Fibroblast of skin of right biceps (primary cell): ENCODE measurements around the gene CACNA1B.

Source experiments
- DNase-seq: peaks from one replicate; pipeline ENCODE4 v3.0.0-alpha.2; 2013

Gene CACNA1B

DNA sequence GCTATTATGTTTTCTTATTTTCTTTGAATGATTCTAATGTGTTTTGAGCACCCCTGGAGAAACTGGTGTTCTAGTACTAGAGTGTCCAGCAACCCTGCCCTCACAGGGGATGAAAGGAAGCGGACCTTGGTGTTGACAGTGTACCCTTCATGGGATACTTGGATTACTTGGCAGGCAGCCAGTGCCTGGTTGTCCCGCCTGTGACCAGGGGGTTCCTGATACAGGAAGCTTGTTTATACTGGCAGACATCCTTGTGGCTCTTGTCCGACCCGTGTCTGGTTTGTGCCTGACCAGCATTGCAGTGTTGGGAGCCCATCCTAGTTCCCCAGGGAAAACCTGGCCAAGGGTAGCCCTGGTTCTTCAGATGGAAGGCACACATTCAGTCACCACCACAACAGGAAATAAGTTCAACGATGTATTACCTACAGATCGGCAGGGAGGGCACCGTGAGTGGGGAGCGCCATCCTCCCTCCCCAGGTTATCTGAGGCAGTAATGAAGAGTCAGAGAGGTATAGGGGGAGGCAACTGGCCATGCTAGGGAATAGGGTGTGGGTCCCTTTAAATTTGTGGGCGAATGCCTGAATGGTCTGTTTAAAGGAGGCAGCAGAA is 47.3 kb downstream of the CACNA1B start:
- no peak for DNase-seq

DNA sequence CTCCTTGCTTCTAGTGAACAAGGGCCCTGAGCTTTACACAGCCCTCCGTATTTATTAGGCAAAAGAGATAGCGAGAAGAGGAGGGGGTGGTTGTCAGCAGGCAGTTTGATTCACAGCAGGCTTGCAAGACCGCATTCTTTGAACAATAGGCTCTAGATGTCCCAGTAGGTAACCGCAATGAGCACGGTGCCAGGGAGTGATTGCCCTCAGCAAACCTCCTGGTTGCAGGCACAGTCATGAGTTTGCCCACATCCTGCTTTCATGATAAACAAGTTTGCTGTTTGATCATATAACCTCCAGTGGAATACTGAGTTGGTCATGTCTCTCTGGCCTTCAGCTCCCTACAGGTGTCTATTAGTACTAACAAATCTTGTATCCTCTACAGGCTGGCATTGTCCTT is 66.1 kb downstream of the CACNA1B start:
- no peak for DNase-seq

DNA sequence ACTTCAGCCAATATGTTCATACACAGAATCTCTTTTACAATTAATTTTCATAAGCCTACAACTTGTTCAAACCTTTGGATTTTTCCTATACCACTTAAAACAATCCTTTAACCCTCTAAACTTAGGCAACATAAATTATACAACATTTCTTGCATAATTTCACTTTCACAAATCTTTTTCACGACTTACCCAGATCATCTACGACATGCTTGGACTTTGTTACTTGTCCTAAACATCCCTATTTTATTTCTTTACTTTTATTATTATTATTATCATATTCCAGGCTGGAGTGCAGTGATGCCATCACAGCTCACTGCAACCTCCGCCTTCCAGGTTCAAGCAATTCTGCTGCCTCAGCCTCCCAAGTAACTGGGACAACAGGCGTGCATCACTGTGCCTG is 68.0 kb downstream of the CACNA1B start:
- DNase-seq = no peak

DNA sequence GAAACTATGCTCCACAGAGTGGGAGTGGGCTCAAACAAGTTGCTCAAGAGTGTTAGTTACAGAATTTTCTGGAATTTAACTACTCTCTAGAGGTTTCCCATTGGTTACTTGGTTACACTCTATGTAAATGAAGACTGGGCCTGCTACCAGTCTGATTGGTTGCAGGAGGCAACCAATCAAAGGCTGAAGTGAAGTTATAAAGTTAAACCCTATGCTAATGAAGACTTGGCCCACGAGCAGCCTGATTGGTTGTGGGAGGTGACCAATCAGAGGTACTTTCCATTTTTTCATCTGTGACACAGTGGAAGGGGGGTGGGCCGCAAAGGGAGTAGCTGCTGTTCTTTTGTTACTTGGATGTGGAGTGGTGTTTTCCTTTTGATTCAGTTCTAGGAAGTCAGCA is 69.4 kb downstream of the CACNA1B start:
- no peak for DNase-seq

DNA sequence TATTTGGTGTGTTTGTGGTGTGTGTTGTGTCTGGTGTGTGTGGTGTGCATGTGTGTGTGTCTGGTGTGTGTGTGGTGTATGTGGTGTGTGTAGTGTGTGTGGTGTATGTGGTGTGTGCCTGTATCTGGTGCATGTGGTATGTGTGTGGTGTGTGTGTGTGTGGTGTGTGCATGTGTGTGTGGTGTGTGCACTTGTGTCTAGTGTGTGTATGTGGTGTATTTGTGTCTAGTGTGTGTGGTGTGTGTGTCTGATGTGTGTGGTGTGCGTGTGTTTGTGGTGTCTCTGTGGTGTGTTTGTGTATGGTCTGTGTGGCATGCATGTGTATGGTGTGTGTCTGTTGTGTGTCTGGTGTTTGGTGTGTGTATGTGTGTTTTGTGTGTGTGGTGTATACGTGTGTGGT is 71.1 kb downstream of the CACNA1B start:
- no peak for DNase-seq

DNA sequence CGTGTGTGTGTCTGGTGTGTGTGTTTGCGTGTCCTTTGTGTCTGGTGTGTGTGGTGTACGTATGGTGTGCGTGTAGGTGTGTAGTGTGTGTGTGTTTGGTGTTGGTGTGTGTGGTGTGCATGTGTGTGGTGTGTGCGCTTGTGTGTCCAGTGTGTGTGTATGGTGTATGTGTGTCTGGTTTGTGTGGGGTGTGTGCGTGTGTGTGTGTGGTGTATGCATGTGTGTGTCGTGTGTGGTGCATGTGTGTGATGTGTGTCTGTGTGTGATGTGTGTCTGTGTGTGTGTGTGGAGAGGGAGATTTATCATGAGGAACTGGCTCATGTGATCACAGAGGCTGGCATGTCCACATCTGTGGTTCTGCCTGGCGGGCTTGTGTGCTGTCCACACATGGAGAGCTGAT is 71.7 kb downstream of the CACNA1B start:
- DNase-seq = no peak

DNA sequence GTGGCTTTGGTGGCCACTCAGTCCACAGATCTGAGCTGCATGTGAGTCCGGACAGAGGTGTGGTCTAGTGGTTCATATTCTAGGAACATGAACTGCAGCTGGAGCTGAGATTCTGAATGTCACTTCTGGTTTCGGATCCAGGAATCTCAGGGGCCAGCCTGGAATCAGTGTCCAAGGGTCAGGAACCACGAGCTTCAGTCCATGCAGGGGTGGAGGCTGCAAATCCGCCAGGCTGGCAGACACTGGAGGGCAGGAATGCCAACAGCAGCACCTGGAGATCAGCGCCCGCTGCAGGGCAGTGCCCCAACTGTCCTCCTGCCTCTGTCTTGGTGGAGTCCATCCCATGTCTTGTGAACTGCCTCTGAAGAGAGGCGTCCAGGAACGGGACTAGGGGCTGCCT is 73.5 kb downstream of the CACNA1B start:
- no peak for DNase-seq

DNA sequence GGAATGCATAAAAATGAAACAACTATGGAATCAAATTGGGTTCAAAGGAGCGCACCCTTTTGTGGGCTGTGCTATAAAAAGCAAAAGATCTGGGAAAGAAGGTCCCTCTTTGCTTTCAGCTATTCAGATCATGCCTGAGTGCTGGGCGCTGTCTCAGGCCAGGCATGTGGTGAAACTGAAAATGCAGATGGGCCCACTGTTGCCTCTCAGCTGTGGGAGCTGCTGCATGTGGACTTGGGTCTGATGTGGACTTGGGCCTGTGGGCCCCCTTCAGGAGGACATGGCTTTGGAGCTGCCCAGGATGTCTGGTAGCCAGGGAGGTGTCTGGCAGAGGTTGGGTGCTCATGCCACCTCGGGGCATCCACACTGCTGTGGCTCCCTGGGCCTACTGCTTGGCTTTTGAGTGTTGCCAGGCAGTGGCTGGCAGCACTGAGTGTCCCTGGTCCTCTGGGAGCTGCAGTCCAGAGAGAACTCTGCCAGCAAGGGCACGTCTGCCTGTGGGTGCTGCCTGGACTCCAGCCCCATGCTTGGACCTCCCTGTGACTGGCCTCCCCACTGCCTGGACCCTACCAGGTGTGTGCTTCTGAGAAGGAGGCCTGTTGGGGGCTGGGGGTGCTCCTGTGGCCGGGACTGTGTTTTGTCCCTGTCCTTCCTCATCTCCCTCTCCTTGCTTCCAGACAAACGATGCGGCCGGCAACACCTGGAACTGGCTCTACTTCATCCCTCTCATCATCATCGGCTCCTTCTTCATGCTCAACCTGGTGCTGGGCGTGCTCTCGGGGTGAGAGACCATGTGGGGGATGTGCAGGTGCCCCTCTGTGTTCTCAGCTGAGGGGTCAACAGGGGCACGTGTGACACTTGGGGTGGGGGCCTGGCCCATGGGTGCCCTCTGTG is 74.3 kb downstream of the CACNA1B start:
- no peak for DNase-seq

DNA sequence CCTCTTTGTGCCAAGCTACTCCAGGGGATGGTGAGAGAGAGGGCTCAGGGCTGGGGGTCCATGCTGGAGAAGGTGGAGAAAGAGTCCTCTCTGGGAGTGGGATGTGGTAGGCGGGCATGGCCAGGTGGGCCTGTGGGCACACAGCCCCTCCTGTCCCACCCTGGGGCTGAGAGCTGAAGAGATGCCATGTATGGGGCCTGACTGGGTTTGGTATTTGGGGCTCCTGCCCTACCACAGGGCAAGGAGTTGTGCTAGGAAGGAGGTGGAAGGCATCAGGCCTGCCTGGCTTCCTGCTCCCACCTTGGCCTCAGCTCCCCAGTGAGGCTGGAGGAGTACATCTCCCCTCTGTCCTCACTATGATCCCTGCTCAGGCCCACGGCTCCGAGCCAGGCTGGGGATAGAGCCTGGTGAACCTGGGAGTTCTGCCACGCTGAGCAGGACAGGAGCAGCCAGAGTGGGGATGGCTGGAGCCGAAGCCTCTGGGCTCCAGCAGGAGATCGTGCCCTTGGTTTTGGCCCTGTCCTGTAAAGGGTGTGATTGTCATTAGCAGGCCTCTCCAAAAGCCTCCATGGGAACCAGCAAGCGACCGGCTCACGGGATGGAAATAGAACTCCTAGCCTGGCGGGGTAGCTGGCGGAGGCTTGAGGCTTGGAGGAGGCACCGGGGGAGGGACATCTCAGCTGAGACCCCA is 75.5 kb downstream of the CACNA1B start:
- no peak for DNase-seq

DNA sequence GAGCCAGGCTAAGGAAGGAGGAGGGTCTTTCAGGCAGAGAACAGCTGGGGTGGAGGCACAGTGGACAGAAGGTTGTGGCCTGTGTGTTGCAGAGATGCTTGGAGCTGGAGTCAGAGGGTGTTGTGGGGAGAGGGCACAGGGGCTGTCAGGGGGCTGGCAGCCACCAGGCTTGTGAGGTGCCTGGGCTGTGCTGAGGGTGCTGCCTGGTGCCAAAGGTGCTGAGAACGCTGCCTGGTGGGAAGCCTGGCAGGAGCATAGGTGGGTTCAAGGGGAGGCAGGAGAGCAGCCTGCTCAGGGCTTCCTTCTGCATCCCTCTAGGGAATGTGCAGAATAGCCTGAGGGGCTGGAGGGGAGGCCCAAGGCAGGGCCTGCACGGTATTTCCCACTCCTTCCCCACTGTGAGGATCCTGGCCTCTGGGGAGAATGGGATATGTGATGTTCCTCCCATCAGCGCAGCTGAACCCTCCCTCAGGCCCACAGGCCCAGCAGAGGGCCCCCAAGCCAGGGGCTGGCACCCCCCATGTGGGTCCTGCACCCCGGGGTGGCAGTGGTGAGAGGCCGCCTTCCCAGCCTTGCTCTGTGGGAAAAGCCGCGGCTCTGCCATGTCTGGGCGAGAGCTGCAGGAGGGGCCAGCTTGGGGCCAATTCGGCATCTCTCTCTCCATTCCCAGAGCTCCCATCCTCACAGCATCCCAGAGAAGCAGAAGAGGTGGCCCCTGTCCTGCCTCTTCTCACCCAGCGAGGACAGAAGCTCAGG is 76.3 kb downstream of the CACNA1B start:
- DNase-seq = no peak

DNA sequence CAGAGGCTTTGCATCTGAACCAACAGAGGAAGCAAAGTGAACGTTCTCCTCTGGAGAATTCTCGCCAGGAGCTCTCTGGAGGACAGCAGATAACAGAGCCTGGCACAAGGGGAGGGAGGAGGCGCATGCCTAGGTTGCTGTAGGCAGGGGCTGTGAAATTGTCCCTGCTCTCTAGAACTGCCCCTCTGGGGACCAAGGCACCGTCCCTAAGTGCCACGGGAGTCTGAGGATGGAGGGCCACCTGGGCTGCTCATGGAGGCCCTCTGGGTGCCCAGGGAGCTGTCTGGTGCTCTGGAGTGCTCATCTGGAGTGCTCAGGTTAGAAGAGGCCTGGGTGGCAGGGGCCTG is 77.6 kb downstream of the CACNA1B start:
- no peak for DNase-seq

DNA sequence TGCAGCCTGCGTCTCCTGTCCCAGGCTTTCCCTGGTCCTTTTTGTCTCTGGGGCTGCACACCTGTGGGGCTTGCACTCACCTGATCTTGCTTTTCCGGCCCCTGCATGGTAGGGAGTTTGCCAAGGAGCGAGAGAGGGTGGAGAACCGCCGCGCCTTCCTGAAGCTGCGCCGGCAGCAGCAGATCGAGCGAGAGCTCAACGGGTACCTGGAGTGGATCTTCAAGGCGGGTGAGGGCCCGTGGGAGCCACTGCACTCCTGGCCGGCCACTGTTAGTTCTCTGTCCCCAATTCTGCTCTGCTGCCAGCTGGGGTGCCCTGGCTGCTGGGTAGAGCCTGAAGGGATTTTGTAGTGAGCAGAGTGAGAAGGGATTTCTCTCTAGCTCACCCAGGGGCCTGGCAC is 78.0 kb downstream of the CACNA1B start:
- DNase-seq = no peak

DNA sequence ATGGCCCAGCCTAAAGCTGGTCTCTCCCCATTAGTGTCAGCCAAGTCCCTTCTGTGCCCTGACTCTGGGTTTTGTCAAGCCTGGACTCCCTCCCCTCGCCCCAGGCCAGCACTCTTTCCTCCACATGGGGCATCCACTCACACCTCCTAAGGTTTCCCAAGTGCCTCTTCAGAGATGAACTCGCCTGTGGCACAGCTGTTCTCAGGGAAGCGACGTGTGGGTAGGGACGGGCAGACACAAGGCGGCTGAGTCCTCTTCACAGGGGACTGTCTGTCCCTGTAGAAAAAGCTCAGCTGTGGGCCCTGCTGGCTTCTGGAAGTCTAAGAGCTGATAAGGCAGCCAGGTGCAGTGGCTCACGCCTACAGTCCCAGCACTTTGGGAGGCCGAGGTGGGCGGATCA is 78.5 kb downstream of the CACNA1B start:
- DNase-seq = no peak

DNA sequence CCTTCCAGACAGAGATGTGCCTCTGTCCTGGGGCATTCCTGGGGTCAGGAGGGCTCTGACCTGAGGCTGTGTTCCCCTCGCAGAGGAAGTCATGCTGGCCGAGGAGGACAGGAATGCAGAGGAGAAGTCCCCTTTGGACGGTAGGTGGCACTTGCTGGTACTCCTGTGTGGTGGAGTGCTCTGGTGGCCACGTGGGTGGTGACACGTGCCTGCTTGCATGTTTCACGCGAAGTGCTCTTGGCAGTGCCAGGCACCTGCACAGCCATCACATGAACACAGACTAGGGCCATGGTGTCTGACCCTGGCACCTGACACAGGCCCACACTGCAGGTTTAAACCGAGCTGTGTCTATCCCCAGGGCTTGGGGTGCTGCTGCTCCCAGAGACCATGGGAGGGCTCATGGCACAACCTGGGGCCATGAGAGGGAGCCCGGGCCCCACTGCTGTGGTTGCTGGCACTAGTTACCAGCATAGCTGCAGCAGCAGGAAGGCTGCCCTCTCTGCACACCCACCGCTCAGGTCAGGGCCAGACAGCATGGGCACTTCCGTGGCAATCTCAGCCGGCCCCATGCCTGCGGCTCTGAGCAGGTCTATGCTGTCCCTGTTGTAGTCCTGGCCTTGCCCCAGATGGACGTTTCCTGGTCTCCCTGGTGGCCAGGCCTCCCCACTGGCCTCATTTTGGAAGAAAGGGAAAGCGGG is 79.3 kb downstream of the CACNA1B start:
- DNase-seq = no peak

DNA sequence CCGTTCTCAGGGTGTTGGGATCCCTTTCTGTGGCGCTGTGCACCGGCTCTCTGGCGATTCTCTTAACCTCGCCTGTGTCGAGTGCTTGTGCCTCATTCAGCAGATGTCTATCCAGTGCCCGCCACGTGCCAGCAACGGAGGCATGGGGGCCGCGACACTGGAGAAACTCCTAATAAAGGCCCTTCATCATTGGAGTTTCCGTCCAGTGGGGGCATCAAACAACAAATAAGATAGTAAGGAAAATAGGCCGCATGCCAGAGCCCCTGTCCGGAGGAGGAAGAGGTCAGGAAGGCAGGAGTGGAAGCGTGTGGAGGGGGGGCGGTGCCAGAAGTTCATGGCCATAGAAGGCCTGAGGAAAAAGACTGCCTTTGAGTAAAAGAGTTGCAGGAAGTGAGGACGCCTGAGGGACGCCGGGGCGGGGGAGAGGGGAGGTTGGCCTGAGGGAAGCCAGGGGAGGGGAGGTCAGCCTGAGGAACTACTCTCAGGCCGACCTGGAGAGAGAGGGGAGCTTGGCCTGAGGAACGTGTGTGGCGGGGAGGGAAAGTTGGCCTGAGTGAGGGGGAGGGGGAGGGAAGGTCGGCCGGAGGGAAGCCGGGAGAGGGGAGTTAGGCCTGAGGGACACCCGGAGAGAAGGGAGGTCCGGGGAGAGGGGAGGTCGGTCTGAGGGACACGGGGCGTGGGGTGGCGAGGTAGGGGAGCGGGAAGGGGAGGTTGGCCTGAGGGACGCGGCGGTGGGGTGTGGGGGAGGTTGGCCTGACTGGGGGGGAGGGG is 82.2 kb downstream of the CACNA1B start:
- no peak for DNase-seq

DNA sequence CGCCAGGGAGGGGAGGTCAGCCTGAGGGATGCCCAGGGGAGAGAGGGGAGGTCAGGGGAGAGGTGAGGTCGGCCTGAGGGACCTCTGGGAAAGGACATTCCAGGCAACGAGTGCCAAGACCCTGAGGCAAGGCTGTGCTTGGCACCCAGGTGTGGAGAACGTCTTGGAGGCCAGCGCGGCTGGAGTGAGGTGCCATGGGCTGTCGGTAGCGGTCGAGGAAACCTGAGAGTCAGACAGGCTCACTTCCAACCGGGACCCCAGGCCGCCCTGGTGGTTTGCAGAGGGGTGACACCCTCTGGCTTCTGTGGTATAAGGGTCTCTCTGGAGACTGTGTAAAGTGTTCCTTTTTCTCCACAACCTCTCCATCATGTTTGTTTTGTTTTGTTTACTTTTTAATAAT is 82.9 kb downstream of the CACNA1B start:
- DNase-seq = no peak

DNA sequence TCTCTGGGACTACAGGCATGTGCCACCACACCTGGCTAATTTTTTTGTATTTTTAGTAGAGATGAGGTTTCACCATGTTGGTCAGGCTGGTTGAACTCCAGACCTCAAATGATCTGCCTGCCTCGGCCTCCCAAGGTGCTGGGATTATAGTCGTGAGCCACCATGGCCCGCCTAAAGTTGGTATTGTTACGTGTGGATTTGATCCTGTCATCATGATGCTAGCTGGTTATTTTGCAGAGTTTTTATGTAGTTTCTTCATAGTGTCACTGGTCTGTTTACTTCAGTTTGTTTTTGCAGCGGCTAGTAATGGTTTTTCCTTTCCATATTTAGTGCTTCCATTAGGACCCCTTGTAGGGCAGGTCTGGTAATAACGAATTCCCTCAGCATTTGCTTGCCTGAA is 85.9 kb downstream of the CACNA1B start:
- DNase-seq = no peak

DNA sequence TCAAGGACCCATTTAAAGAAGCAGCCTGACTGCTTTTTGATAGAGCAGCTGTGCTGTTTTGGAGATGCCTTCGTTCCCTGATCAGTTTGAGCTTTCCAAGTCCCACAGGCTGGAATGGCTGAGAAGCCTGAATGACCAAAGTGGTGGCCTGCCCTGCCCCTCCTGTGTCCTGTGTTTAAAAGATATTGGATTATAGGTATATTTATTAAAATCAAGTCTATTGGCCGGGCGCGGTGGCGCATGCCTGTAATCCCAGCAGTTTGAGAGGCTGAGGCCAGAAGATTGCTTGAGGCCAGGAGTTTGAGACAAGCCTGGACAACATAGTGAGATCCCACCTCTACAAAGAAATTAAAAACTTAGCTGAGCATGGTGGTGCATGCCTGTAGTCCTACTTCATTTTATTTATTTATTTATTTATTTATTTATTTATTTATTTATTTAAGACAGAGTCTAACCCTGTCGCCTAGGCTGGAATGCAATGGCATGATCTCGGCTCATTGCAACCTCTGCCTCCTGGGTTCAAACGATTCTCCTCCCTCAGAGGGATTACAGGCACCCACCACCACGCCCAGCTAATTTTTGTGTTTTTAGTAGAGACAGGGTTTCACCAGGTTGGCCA is 87.7 kb downstream of the CACNA1B start:
- no peak for DNase-seq

DNA sequence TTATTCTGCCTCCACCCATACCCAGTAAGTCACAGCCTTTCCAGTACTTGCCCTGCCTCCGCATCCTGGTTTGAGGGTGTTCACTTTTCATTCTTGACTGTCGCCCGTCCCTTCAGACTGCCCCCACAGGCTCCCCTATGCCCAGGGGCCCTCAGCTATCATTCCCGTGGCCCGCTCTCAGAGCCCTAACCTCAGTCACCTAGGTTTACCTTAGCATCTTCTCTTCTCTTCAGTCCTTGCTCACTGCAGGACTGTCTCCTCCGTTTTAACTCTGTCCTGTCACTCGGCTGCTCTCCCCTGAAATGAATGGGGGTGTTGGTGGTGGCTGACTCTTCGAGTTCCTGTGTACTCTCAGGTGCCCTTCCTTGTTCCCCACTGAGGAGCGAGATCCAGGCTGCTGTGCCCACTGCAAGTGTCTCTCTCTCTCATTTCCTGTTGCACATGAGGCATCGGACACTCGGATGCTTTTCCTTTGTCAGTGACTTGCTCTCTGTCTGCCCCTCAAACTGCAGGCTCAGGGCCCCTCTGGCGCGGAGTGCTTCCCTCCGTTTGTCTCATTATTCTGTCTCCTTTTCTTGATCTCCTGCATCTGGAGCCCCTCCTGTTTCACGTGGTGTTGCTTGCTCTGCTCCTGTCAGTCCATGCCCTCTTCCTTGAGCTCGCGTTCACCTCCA is 89.8 kb downstream of the CACNA1B start:
- DNase-seq = no peak

DNA sequence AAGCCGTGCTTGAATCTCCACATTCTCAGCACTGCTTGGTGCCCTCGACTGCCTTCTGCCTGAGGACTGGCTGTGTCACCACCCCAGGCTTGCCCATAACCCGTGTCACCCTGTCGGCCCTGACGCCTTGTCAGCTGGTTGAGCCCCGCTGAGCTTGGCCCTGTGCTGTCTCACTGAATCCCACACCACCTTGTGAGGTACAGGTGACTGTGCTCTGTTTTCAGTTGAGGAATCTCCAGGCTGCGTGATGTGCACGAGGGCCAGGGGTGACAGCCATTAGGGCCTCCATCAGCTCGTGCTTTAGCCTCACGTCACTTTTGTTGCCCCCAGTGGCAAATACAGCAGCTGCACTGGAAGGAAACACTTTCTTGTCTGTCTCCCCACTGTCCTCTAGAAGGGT is 90.7 kb downstream of the CACNA1B start:
- no peak for DNase-seq

DNA sequence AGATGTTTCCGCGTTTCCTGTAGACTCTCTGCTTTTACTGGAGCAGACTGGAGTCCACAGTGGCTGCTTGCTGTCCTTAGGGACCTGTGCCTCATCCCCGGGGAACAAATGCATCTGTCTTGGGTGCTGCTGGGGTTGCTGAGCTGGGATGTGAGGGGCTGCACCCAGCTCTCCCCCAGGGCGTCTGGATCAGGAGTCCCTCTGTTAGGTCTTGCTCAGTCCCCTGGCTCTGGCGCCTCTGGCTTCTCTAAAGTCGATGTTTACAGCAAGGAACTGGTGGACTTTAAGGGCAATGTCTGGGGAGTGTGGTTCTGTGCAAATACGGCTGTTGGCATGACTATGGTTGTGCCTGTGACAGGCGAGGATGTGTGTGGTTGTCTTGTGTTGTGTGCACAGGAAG is 91.4 kb downstream of the CACNA1B start:
- DNase-seq = no peak
